Cortex of kidney (tissue), 1 donor: ENCODE measurements around the gene AHSA1.

Experiments
- DNase-seq: peaks from one replicate; lab custom pipeline; 2025; lab: John Stamatoyannopoulos, UW

AHSA1 gene

DNA sequence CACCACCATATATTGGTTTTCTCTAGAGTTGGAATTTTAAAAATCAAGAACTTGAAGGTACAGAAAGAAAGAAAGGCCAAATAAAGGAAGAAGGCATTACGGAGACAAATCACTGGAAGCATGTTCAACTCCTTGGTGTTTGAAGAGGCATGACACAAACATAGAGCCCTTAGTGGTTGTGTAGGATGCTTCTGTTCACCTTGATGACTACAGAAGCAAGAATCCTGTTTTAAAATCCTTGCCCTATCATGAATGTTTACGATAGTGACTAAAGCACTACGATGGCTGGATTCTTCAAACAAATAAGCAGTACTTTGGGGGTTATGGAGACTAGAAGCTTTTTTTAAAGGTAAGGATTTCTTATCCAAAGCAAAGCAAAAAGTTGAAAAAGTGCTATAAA is 51.0 kb downstream of the AHSA1 start:
- no peak for DNase-seq

DNA sequence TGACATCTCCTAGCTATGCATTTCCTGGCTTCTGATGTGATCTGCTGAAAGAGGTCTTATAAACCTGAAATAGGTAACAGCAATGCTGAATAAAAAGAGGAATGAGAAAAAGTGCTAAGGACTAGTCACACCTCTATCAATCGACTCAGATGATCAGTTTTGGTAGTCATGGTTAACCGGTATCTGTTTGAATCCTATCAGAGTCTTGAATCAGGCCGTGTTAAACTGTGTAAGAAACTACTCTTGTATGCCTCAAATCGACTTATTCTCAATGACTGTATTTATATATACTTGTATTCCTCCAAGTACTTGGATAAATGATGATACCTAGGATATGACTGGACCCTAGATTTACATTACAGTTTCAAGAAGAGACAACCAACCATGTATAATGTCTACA is 51.5 kb downstream of the AHSA1 start:
- DNase-seq: no peak

DNA sequence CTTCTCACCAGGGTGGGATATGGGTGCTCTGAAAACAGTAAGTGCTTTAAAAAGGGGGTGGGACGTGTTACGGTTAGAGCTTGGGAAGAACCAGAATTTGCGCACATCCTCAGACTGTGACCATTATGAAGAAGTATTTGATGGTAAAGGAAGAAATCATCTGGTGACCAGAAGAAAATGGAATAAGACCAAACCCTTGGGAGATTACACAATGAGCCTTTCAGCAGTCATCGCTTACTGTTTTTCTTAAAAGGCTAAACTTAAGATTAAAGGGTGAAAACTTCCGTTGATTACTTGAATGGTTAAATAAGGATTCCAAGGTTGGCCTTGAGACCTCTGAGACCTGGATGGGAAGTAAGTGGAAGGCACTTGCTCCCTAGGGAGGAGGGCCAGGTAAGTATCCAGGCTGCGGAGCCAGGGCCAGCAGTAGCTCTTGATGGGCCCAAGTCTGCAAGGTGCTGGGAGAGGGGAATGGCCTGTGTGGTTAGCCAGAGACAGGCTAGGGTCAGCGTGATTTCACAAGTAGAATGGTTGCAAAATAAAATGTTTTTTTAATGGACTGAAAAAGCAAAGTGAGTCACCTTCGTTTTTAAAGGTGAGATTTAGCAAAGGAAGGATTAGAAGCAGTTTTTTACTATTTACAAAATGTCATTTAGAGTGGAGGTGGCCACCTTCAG is 53.7 kb downstream of the AHSA1 start:
- DNase-seq: no peak

GRCh38 chr14:77516126-77516525 is 58.2 kb downstream of the AHSA1 start:
- DNase-seq: no peak
